GM12865 (cell line): ENCODE results near the gene TLE2.

Source experiments
- DNase-seq: peaks from one replicate; pipeline ENCODE4 v3.0.0; 2010; ENCODE audit warnings: low read depth
- H3K4me3 ChIP-seq: 2 replicates; pipeline ENCODE4 v1.5.1; 2011; ENCODE audit warnings: mild to moderate bottlenecking, low read depth, low read length, control low read depth
- CTCF ChIP-seq: IDR thresholded peaks from 2 replicates; pipeline ENCODE4 v1.5.1; 2011; ENCODE audit warnings: low read length, control low read depth, low read depth, inconsistent platforms; ENCODE audit not compliant: insufficient read depth; ENCODE audit errors: missing control alignments

TLE2 gene

GRCh38 chr19:2977001-2977745 lies 51.9 kb downstream of the TLE2 start, which contains the start of gene TLE6:
TLE6 (plus strand) TSS chr19:2977564; CDS start chr19:2978234, 670 bp downstream.
- DNase-seq, result peak; percentile 99
- TF ChIP-seq CTCF, result no peak
- peak within 1 kb of the TSS; percentile 87 for H3K4me3 ChIP-seq

- peak overlapping the region; percentile 87 for H3K4me3 ChIP-seq
- no peak for DNase-seq
- TF ChIP-seq CTCF, result no peak
These were observed 52.5 kb downstream of the TLE2 start for GRCh38 chr19:2976609-2977000.

- DNase-seq, result no peak
- TF ChIP-seq CTCF, result no peak
- no peak overlapping the region for H3K4me3 ChIP-seq
These were observed 54.6 kb downstream of the TLE2 start for GRCh38 chr19:2974342-2975041.

- DNase-seq, result no peak
- no peak for TF ChIP-seq CTCF
- no peak overlapping the region for H3K4me3 ChIP-seq
These were observed 55.9 kb downstream of the TLE2 start for GRCh38 chr19:2973229-2973628.

- DNase-seq, result no peak
- no peak overlapping the region for H3K4me3 ChIP-seq
- TF ChIP-seq CTCF, result no peak
These were observed 58.8 kb downstream of the TLE2 start for GRCh38 chr19:2970201-2970835.

GRCh38 chr19:2969104-2969504 lies 60.0 kb downstream of the TLE2 start:
- DNase-seq, result peak; percentile 26
- TF ChIP-seq CTCF, result no peak
- H3K4me3 ChIP-seq, result no peak overlapping the region
